ENCODE measurements around the gene IFT74. TPM values are rescaled to one million over a fixed set of nuclear protein-coding genes. Genes with fewer than 3 reads are reported as not detected.
"Not testable (repeated sequence)": the region's sequence is repeated elsewhere in the genome, so short reads cannot be mapped to it uniquely, and the experiment has no call there.

IFT74 gene
- total RNA-seq, 1 donor from 2014 or later: 8.5 TPM

- DNase-seq (ENCODE audit: low spot score): no peak
Measured at GRCh38 chr9:27073841-27074728, 117.9 kb downstream of the IFT74 start.

GRCh38 chr9:27078685-27079084, 122.5 kb downstream of the IFT74 start:
- DNase-seq (ENCODE audit: low spot score): no peak

- DNase-seq (ENCODE audit: low spot score): no peak
Measured at GRCh38 chr9:27085456-27085855, 129.2 kb downstream of the IFT74 start.

GRCh38 chr9:27086818-27087680, 130.8 kb downstream of the IFT74 start:
- DNase-seq (ENCODE audit: low spot score): no peak

- no peak for DNase-seq (ENCODE audit: low spot score)
Measured at GRCh38 chr9:27088981-27089380, 132.8 kb downstream of the IFT74 start.

- DNase-seq (ENCODE audit: low spot score): no peak
Measured at GRCh38 chr9:27089706-27090105, 133.5 kb downstream of the IFT74 start.

GRCh38 chr9:27090231-27090630, 134.0 kb downstream of the IFT74 start:
- DNase-seq (ENCODE audit: low spot score): no peak

- DNase-seq (ENCODE audit: low spot score): no peak
Measured at GRCh38 chr9:27090711-27091110, 134.5 kb downstream of the IFT74 start.

GRCh38 chr9:27092496-27092895, 136.3 kb downstream of the IFT74 start:
- not testable (repeated sequence) for DNase-seq (ENCODE audit: low spot score)

GRCh38 chr9:27093384-27094067, 137.3 kb downstream of the IFT74 start:
- DNase-seq (ENCODE audit: low spot score): not testable (repeated sequence)

GRCh38 chr9:27094640-27095298, 138.6 kb downstream of the IFT74 start:
- DNase-seq (ENCODE audit: low spot score): no peak

GRCh38 chr9:27107241-27107640, 151.0 kb downstream of the IFT74 start:
- DNase-seq (ENCODE audit: low spot score): no peak

GRCh38 chr9:27108981-27109541, 152.8 kb downstream of the IFT74 start, which contains the start of gene TEK:
TEK (plus strand) TSS chr9:27109225; CDS start chr9:27109591, 366 bp downstream.
- no peak for DNase-seq (ENCODE audit: low spot score)

- no peak for DNase-seq (ENCODE audit: low spot score)
Measured at GRCh38 chr9:27109621-27110020, 153.4 kb downstream of the IFT74 start.

GRCh38 chr9:27110181-27110580, 154.0 kb downstream of the IFT74 start:
- no peak for DNase-seq (ENCODE audit: low spot score)

- no peak for DNase-seq (ENCODE audit: low spot score)
Measured at GRCh38 chr9:27112235-27112634, 156.0 kb downstream of the IFT74 start.
